Measurements from ENCODE around the gene MPRIP.

MPRIP gene

DNA sequence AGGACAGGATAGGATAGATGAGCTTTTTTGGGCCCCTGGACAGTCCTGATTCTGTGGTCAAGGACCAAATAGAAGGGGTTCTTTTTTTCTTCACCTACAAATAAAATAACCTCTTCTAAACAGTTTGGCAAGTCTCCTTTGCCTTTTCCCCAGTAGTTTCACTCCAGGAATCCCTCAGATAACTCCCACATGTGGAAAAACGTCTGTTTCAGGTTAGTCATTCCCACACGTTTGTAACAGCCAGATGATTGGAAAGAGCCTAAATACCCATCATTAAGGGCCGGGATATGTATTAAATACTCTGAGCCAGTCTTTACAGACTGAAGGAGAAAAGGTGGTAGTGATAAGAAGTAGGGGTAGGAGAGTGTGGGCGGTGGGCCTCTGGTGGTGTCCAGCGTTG, 105.6 kb downstream of the MPRIP start:
- TF ChIP-seq, protein P1, sequence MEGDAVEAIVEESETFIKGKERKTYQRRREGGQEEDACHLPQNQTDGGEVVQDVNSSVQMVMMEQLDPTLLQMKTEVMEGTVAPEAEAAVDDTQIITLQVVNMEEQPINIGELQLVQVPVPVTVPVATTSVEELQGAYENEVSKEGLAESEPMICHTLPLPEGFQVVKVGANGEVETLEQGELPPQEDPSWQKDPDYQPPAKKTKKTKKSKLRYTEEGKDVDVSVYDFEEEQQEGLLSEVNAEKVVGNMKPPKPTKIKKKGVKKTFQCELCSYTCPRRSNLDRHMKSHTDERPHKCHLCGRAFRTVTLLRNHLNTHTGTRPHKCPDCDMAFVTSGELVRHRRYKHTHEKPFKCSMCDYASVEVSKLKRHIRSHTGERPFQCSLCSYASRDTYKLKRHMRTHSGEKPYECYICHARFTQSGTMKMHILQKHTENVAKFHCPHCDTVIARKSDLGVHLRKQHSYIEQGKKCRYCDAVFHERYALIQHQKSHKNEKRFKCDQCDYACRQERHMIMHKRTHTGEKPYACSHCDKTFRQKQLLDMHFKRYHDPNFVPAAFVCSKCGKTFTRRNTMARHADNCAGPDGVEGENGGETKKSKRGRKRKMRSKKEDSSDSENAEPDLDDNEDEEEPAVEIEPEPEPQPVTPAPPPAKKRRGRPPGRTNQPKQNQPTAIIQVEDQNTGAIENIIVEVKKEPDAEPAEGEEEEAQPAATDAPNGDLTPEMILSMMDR (IDR thresholded peaks at IDR 0.05; ENCODE audit: control insufficient read depth, extremely low read depth, insufficient read depth): no peak
- no peak for DNase-seq (ENCODE audit: low read depth)

DNA sequence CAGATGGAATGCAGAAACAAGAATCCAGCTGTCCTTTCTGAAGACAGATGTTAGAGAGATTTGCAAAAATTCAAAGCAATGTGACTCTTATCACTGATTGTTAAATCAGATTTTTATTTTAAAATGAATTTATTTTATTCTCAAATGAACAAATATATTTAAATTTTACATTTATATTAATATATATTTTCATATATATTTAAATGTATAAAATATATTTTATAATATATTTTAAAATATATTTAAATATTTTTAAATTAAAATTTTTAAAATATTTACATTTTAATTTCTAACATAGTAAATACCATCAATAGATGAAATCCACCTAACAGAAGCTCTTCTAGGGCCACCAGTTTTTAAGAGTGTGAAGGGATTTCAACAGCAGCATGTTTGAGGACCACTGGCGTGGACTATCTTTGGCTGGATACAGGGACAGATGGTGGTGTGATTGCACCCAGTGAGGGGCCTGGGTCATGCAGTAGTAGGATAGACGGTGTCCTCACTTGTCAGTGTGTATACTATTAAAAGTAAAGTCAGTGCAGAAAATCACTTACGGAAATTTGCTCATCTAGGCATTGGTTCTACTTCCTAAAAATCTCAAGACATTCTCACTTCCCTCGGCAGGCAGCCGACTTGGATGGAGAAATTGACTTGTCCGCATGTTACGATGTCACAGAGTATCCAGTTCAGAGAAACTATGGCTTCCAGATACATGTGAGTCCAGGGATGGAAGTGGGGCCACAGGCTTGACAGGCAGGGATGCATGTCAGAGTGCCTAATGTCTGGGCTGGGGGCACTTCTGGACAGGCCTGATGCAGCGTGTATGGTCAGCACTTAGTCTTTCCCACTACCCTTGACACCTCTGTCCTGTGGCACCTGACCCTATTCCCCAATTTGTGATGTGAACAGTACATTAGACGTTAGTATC, 107.5 kb downstream of the MPRIP start:
- TF ChIP-seq, protein P1 (IDR thresholded peaks at IDR 0.05; ENCODE audit: control insufficient read depth, extremely low read depth, insufficient read depth): no peak
- DNase-seq (ENCODE audit: low read depth): no peak
- no peak overlapping the region for H3K4me3 ChIP-seq (ENCODE audit: low read depth, low read length)

More for the DNA sequence above, 105.6 kb downstream of the MPRIP start:
- no peak overlapping the region for H3K4me3 ChIP-seq (ENCODE audit: low read depth, low read length)

DNA sequence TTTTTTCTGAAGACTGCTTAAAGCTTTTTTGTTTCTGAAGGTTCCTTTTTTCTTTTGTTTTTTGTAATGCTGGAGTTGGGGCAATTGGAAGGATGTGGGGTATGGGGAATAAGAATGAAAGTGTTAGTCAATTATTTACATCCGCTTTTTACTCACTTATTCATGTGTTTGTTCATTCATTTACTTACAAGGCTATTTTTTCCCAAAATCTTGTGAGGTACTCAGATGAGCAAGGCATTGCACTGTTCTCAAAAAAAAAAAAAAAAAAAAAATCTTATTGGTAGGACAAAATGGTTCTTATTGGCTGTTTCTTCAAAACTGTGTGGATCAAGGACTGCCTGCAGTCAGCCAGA, 108.2 kb downstream of the MPRIP start:
- no peak overlapping the region for H3K4me3 ChIP-seq (ENCODE audit: low read depth, low read length)
- TF ChIP-seq, protein P1 (IDR thresholded peaks at IDR 0.05; ENCODE audit: control insufficient read depth, extremely low read depth, insufficient read depth): no peak
- no peak for DNase-seq (ENCODE audit: low read depth)

DNA sequence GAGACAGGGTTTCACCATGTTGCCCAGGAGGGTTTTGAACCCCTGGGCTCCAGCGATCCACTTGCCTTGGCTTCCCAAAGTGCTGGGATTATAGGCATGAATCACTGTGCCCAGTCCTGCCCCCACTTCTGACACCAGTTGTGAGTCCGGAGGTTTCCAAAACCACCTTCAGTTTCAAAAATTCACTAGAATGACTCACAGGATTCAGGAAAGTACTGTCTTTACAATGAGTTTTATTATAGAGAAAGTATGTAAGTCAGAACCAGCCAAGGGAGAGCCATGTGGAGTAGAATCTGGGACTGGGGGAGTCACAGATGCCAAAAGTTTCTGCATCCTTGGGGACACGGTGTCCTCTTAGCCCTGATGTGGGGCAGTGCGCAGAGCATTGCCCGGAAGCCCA, 108.8 kb downstream of the MPRIP start:
- TF ChIP-seq, protein P1 (IDR thresholded peaks at IDR 0.05; ENCODE audit: control insufficient read depth, extremely low read depth, insufficient read depth): no peak
- DNase-seq (ENCODE audit: low read depth): no peak
- no peak overlapping the region for H3K4me3 ChIP-seq (ENCODE audit: low read depth, low read length)

DNA sequence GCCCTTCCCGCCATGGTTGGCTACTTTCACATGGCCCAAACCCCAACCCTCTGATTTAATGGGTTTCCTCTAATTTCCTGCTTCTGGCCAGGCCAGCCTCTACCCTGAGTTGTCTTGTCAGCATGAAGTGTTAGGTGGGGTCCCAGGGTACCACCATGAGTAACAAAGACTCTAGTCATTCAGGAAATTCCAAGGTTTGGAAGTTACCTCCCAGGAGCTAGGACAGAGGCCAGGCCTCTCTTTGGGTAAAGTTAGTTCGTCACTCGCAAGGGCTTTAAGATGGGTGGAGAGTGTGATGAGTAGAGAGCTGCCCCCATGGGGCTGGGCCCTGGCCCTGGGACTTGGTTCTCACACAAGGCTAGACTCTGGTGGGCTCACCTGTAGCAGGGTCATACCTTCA, 109.3 kb downstream of the MPRIP start:
- H3K4me3 ChIP-seq (ENCODE audit: low read depth, low read length): no peak overlapping the region
- DNase-seq (ENCODE audit: low read depth): no peak
- TF ChIP-seq, protein P1 (IDR thresholded peaks at IDR 0.05; ENCODE audit: control insufficient read depth, extremely low read depth, insufficient read depth): no peak

DNA sequence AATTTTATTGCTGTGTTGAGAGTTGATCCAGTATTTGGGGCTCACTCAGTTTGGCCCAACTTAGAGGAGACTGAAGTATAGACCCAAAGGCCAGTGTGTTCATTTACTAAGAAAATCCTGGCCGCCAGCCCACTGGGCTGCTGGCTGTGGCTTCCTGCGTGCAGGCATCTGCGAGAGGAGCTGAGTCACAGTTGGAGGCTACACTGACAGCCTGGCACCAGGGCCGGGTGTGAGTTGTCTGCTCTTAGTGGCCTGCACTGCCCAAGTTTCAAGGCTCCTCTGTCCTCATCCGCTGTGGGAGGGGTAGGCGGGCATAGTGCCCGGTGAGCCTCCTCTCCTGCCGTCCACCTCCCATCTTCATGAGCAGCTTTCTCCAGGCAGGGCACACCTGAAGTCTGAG, 109.7 kb downstream of the MPRIP start:
- TF ChIP-seq, protein P1 (IDR thresholded peaks at IDR 0.05; ENCODE audit: control insufficient read depth, extremely low read depth, insufficient read depth): no peak
- no peak overlapping the region for H3K4me3 ChIP-seq (ENCODE audit: low read depth, low read length)
- DNase-seq (ENCODE audit: low read depth): peak; percentile 46

DNA sequence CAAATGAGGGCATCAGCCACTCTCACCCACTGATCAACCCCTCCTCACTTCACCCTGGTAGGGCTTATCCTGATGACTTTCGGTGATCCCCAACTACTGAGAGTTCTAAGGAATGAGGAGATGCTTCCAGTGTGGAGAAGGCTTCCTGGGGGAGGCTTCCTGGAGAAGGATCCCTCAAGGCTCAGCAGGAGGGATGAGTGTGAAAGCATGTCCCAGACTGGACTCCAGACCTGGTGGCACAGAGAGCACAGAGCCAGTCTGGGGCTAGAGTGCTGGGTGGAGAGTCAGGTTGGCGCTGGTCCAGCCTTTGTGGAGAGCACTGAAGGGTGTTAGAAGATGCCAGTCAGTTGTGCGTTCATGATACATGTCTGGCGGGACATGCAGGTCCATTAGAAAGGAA, 110.1 kb downstream of the MPRIP start:
- TF ChIP-seq, protein P1 (IDR thresholded peaks at IDR 0.05; ENCODE audit: control insufficient read depth, extremely low read depth, insufficient read depth): no peak
- DNase-seq (ENCODE audit: low read depth): no peak
- H3K4me3 ChIP-seq (ENCODE audit: low read depth, low read length): no peak overlapping the region

Measured in LNCaP clone FGC (cell line).